Endodermal cell (in vitro differentiated cells): ENCODE measurements around the gene CSTB. TPM values are rescaled to one million over a fixed set of nuclear protein-coding genes. Genes with fewer than 3 reads are reported as not detected.

Experiments used
- DNase-seq: peaks from one replicate; pipeline ENCODE4 v3.0.0-alpha.2; 2017
- H3K27ac ChIP-seq: 2 replicates; pipeline ENCODE4 v1.5.1; 2013; ENCODE audit warnings: mild to moderate bottlenecking, low read depth, low read length, moderate library complexity
- H3K27me3 ChIP-seq: 2 replicates; pipeline ENCODE4 v1.6.1; 2013; ENCODE audit warnings: mild to moderate bottlenecking, low read length, moderate library complexity; ENCODE audit not compliant: insufficient read depth, control insufficient read depth, poor library complexity, severe bottlenecking
- H3K36me3 ChIP-seq: 2 replicates; pipeline ENCODE4 v1.7.0; 2013; ENCODE audit warnings: mild to moderate bottlenecking, low read length, moderate library complexity; ENCODE audit not compliant: control insufficient read depth, insufficient read depth
- H3K4me1 ChIP-seq: one replicate; pipeline ENCODE4 v1.7.0; 2013; ENCODE audit warnings: low read length; ENCODE audit not compliant: control insufficient read depth, insufficient read depth
- H3K4me3 ChIP-seq: 2 replicates; pipeline ENCODE4 v1.5.1; 2013; ENCODE audit warnings: mild to moderate bottlenecking, low read length, moderate library complexity
- H3K9ac ChIP-seq: 2 replicates; pipeline ENCODE4 v1.6.1; 2013; ENCODE audit warnings: mild to moderate bottlenecking, low read length, moderate library complexity; ENCODE audit not compliant: poor library complexity, severe bottlenecking; ENCODE audit errors: extremely low read depth
- H3K9me3 ChIP-seq: 2 replicates; pipeline ENCODE4 v1.6.1; 2013; ENCODE audit warnings: mild to moderate bottlenecking, low read length, moderate library complexity; ENCODE audit not compliant: control insufficient read depth
- H3K27ac Mint-ChIP-seq: 2 replicates; pipeline ENCODE4 v1.8.0; 2020; ENCODE audit warnings: mixed read lengths
- H3K27me3 Mint-ChIP-seq: 2 replicates; pipeline ENCODE4 v1.8.0; 2021; ENCODE audit warnings: mild to moderate bottlenecking, mixed read lengths; ENCODE audit not compliant: insufficient read depth
- H3K36me3 Mint-ChIP-seq: 2 replicates; pipeline ENCODE4 v1.8.0; 2020; ENCODE audit warnings: low read depth, mixed read lengths
- H3K4me1 Mint-ChIP-seq: 2 replicates; pipeline ENCODE4 v1.8.0; 2020; ENCODE audit warnings: mixed read lengths
- H3K4me3 Mint-ChIP-seq: 2 replicates; pipeline ENCODE4 v1.8.0; 2020; ENCODE audit warnings: mild to moderate bottlenecking, moderate library complexity, mixed read lengths
- H3K9me3 Mint-ChIP-seq: 2 replicates; pipeline ENCODE4 v1.8.0; 2020; ENCODE audit warnings: mild to moderate bottlenecking, mixed read lengths
- WGBS, 2 experiments: methylation state at CpG; one replicate each; pipeline versions ENCODE4 v1.1.5 to v1.1.7; 2013; ENCODE audit warnings: missing lambda C conversion rate in 2 of 2, mixed read lengths in 1 of 2; ENCODE audit not compliant: insufficient coverage in 1 of 2, insufficient read length in 1 of 2; 5-methylcytosine and 5-hydroxymethylcytosine counted together
- total RNA-seq, 2 donors: library from RNA; stranded (reverse); fragmentation: NEBNext Ultra II Directional in 1 of 2; extraction: Animal tissue kit (Norgen Biotek cat#: 25700) in 1 of 2; gene quantifications; 2 replicates in 1 of 2; 3 replicates in 1 of 2; pipeline ENCODE4 v1.2.1, GENCODE V29; 2021
- TF ChIP-seq, protein P1 (sequence below): fragments of 200-600 bp; sonication (generic); conservative IDR thresholded peaks from 2 replicates; pipeline ENCODE4 v1.5.0; 2021; ENCODE audit warnings: antibody characterized with exemption, mild to moderate bottlenecking

CSTB gene
- total RNA-seq, 2 donors from 2014 or later: 50.0 to 54.5 TPM

DNA sequence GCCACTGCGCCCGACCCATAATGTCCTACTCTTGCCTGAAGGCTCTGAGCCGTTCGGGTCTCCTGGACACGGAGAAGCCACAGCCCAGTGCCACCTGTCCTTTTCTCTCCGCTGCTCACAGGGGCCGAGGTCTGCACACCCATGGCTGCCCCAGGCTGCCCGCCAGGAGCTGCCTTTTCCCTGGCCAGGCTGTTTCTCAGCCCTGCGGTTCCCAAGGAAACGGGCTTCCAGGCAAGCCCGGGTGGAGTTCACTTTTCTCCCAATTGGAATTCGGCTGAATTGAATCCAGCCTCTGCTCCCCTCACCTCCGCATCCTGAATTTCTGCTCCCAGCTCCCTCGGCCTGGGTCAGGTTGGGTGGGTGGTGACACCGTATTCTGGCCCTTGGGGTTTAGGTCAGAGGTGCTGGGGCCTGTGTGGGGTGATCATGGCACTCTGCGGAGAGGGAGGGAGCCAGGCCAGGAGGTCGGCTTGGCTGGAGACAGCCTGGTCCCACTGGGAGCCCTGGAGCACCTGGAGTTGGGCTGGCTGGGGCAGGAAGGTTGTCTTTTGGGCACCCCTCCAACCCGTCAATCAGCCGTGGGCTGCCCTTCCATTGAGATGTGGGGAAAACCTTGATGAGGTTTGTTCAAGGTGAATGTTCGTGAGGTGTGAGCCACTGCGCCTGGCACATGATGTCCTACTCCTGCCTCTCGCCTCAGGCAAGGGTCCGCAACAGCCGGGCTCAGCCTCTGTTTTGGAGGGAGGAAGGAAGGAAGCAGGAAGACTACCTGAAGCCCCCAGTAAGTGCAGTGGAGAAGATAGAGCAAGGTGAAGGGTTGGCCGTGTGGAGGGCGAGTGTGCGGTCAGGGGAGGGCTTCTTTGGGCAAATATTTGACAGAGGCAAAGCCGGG, 38.4 kb upstream of the CSTB start:
- H3K4me1 ChIP-seq: peaks cover 5% of the 10 kb centered on the region
- H3K27ac Mint-ChIP-seq: peak overlapping the region; percentile 68
- peaks cover 9% of the 10 kb centered on the region for H3K9me3 Mint-ChIP-seq
- no peak overlapping the region for H3K27ac ChIP-seq
- peaks cover 2% of the 10 kb centered on the region for H3K36me3 Mint-ChIP-seq
- no peaks in the 10 kb centered on the region for H3K27me3 ChIP-seq
- peaks cover 8% of the 10 kb centered on the region for H3K4me1 Mint-ChIP-seq
- H3K9ac ChIP-seq: no peak overlapping the region
- no peaks in the 10 kb centered on the region for H3K27me3 Mint-ChIP-seq
- peak overlapping the region; percentile 16 for H3K4me3 Mint-ChIP-seq
- H3K9me3 ChIP-seq: peaks cover 7% of the 10 kb centered on the region
- H3K4me3 ChIP-seq: no peak overlapping the region
- WGBS, 2 experiments: 83 to 85% methylated on average over 13 to 28 of the region's 28 CpGs
- DNase-seq: peak; percentile 73
- H3K36me3 ChIP-seq: no peaks in the 10 kb centered on the region
- TF ChIP-seq, protein P1, sequence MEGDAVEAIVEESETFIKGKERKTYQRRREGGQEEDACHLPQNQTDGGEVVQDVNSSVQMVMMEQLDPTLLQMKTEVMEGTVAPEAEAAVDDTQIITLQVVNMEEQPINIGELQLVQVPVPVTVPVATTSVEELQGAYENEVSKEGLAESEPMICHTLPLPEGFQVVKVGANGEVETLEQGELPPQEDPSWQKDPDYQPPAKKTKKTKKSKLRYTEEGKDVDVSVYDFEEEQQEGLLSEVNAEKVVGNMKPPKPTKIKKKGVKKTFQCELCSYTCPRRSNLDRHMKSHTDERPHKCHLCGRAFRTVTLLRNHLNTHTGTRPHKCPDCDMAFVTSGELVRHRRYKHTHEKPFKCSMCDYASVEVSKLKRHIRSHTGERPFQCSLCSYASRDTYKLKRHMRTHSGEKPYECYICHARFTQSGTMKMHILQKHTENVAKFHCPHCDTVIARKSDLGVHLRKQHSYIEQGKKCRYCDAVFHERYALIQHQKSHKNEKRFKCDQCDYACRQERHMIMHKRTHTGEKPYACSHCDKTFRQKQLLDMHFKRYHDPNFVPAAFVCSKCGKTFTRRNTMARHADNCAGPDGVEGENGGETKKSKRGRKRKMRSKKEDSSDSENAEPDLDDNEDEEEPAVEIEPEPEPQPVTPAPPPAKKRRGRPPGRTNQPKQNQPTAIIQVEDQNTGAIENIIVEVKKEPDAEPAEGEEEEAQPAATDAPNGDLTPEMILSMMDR: no peak

DNA sequence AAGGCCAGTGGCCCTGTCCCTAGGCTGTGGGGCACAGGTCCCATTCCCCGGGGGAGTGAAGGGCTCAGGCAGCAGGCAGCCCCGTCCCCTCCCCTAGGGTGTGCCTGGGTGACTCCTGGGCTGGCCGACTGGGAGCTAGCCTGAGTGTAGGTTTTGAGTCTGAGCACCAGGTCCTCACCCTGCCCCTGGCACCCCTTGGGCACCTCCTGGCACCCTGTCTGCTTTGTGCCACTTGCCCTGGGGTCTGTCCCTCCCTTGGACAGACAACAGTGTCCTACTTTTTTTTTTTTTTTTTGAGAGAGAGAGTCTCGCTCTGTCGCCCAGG, 37.5 kb upstream of the CSTB start:
- TF ChIP-seq, protein P1: no peak

DNA sequence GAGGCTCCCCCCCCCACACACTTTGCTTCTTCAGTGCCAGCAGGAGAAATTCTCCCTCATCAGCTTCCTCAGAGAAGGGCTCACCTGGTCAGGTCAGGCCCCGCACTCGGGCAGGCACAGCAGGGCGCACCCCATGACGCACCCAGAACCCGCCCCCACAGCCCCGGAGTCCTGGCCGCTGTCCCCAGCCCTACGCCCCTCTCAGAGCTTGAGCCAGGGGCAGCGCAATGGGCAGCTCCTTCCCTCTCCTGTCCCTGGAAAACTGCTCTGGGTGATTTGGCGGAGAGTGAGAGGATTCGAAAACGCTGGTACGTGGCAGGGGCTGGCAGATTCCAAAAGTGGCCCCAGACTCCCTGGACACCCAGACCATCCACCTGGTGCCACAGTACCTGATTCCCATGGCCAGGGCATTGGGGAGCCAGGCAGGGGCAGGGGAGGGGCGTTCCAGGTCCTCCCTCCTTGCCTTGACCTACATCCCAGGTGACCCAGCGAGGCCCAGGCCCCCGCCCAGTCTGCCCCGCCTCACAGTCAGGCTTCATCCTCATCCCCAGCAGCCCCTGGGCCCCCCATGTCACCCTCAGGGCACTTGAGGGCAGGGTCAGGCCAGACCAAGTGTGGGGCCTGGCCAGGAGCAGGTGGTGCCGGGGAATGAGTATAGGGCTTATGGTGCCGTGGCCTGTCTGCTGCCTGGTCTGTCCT, 37.0 kb upstream of the CSTB start:
- no peak overlapping the region for H3K27ac Mint-ChIP-seq
- H3K4me1 Mint-ChIP-seq: peaks cover 8% of the 10 kb centered on the region
- no peaks in the 10 kb centered on the region for H3K9me3 Mint-ChIP-seq
- no peaks in the 10 kb centered on the region for H3K36me3 Mint-ChIP-seq
- H3K27me3 Mint-ChIP-seq: no peaks in the 10 kb centered on the region
- Histone ChIP-seq H3K36me3 (no peaks in the 10 kb centered on the region), H3K9me3 (no peaks in the 10 kb centered on the region), H3K9ac (no peak overlapping the region), H3K4me1 (peaks cover 5% of the 10 kb centered on the region), H3K27me3 (no peaks in the 10 kb centered on the region), H3K27ac (no peak overlapping the region), H3K4me3 (no peak overlapping the region)
- TF ChIP-seq, protein P1: no peak
- 94 to 97% methylated on average over 3 to 19 of the region's 19 CpGs for WGBS, 2 experiments
- no peak for DNase-seq
- no peak overlapping the region for H3K4me3 Mint-ChIP-seq

More for the DNA sequence above, 37.5 kb upstream of the CSTB start:
- Mint-ChIP-seq H3K4me3 (no peak overlapping the region), H3K27ac (no peak overlapping the region), H3K4me1 (peaks cover 8% of the 10 kb centered on the region), H3K27me3 (no peaks in the 10 kb centered on the region), H3K36me3 (peaks cover 2% of the 10 kb centered on the region), H3K9me3 (peaks cover 4% of the 10 kb centered on the region)
- Histone ChIP-seq H3K36me3 (no peaks in the 10 kb centered on the region), H3K27me3 (no peaks in the 10 kb centered on the region), H3K27ac (no peak overlapping the region), H3K4me1 (peaks cover 5% of the 10 kb centered on the region), H3K9ac (no peak overlapping the region), H3K9me3 (peaks cover 3% of the 10 kb centered on the region), H3K4me3 (no peak overlapping the region)
- DNase-seq: no peak
- 80 to 96% methylated on average over 1 to 3 of the region's 5 CpGs for WGBS, 2 experiments
